Measurements from ENCODE around the gene PLSCR3.

The PLSCR3 gene

DNA sequence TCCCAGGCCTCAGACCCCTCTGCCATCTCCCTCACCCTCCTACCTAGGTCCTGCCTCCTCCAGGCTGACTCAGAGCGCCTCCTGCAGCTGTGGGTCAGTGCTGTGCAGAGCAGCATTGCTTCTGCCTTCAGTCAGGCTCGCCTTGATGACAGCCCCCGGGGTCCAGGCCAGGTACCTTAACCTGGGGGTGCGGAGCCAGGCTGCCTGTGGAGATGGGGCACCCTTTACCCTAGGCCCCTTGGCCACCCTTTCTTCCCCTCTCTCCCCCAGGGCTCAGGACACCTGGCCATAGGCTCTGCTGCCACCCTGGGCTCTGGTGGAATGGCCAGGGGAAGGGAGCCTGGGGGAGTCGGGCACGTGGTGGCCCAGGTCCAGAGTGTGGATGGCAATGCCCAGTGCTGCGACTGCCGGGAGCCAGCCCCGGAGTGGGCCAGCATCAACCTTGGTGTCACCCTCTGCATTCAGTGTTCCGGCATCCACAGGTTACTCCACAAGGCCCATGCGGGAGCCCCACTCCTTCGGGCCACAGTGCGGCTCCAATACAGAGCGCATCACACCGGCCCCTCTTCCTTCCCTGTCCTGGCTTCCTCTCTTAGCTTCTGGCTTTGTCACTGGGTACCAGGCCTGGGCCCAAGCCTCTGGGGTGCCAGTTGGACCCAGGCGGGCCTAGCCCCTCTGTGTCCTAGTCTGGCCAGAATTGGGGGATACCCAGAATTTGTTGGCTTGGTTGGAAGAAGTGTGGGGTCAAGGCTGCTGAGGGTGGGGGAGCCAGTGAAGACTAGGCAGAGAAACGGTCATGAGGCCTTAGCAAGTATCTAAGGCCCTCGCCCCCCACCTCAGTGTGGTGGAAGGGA lies 47.3 kb downstream of the PLSCR3 start:
- DNase-seq: no peak

DNA sequence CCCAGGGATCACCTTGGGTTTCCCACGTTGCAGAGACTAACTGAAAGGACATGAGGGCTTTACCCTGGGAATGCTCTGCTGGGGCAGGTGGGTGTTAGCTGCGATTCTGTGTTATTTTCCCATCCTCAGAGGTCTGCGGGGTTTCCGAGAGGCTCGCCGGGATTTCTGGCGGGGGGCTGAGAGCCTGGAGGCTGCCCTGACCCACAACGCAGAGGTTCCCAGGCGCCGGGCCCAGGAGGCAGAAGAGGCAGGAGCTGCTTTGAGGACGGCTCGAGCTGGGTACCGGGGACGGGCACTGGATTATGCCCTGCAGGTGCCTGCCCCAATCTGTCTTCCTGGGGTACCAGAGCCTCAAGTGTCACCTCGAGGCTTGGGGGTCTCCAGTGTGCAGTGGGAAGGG lies 51.1 kb downstream of the PLSCR3 start:
- DNase-seq: no peak

GRCh38 chr17:7341842-7342241 lies 52.5 kb downstream of the PLSCR3 start:
- DNase-seq: no peak

DNA sequence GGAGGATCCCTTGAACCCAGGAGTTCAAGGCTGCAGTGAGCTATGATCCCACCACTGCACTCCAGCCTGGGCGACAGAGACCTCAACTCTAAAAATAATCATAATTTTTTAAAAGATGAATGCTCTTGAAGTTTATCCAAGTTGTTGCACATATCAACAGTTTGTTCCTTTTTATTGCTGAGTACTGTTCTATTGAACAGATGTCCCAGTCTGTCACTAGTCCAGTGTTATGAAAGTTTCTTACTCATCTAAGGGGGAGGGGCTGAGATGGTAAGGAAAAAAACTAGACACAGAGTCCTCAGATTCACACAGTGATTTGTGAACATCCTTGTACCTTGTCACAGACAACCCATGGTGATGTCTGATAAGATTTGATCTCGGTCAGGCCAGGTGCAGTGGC lies 54.1 kb downstream of the PLSCR3 start:
- no peak for DNase-seq

Measured in KG1 (cell line).